Forelimb muscle (tissue), 1 donor: ENCODE results near the gene RS1. TPM values are rescaled to one million over a fixed set of nuclear protein-coding genes. Genes with fewer than 3 reads are reported as not detected.

Experiments used
- DNase-seq: peaks from one replicate; pipeline ENCODE4 v3.0.0-alpha.2; 2013; ENCODE audit warnings: low read depth
- polyA plus RNA-seq: library from polyadenylated mRNA; unstranded; fragments of 120-200 nt; gene quantifications from one replicate; pipeline ENCODE4 v1.2.1, GENCODE V29; 2013; ENCODE audit not compliant: insufficient read length

Gene RS1
- not detected for polyA plus RNA-seq

- DNase-seq, result no peak
Measured at GRCh38 chrX:18672008-18672407, at the start of gene RS1. Gene RS1, minus strand, starts transcription at chrX:18672108. Its CDS starts 40 bp downstream, at chrX:18672068.

- DNase-seq, result no peak
Measured at GRCh38 chrX:18719852-18720251, 47.9 kb upstream of the RS1 start.

- no peak for DNase-seq
Measured at GRCh38 chrX:18714910-18715309, 43.0 kb upstream of the RS1 start.

- DNase-seq, result no peak
Measured at GRCh38 chrX:18709833-18710232, 37.9 kb upstream of the RS1 start.

- DNase-seq, result no peak
Measured at GRCh38 chrX:18707426-18708049, 35.6 kb upstream of the RS1 start, which contains the start of gene PPEF1. Gene PPEF1, plus strand, starts transcription at chrX:18707645. Its CDS starts 136 bp downstream, at chrX:18707781.

- no peak for DNase-seq
Measured at GRCh38 chrX:18702362-18703195, 30.7 kb upstream of the RS1 start.

GRCh38 chrX:18701621-18702361 is 29.9 kb upstream of the RS1 start:
- no peak for DNase-seq

- no peak for DNase-seq
Measured at GRCh38 chrX:18698737-18699650, 27.1 kb upstream of the RS1 start.

- no peak for DNase-seq
Measured at GRCh38 chrX:18696653-18697052, 24.7 kb upstream of the RS1 start.

- DNase-seq, result no peak
Measured at GRCh38 chrX:18692541-18692940, 20.6 kb upstream of the RS1 start.

- no peak for DNase-seq
Measured at GRCh38 chrX:18691431-18691830, 19.5 kb upstream of the RS1 start.

GRCh38 chrX:18687856-18688495 is 16.1 kb upstream of the RS1 start:
- no peak for DNase-seq

- no peak for DNase-seq
Measured at GRCh38 chrX:18682979-18683387, 11.1 kb upstream of the RS1 start.

GRCh38 chrX:18681996-18682395 is 10.1 kb upstream of the RS1 start:
- DNase-seq, result no peak

- no peak for DNase-seq
Measured at GRCh38 chrX:18677161-18677869, 5.4 kb upstream of the RS1 start.

GRCh38 chrX:18676470-18676869 is 4.6 kb upstream of the RS1 start:
- DNase-seq, result no peak

GRCh38 chrX:18676050-18676449 is 4.1 kb upstream of the RS1 start:
- DNase-seq, result no peak

- DNase-seq, result peak; percentile 55
Measured at GRCh38 chrX:18674788-18675735, 3.2 kb upstream of the RS1 start.

GRCh38 chrX:18674417-18674787 is 2.5 kb upstream of the RS1 start:
- DNase-seq, result no peak
